Stimulated activated CD8-positive, alpha-beta memory T cell treated with anti-CD3 and anti-CD28 coated beads, Interleukin-12 subunit alpha, Interleukin-12 subunit beta, amount 100 ng/mL, for 4 hours (primary cell): ENCODE results near the gene LYST.
"Not testable (repeated sequence)": the region's sequence is repeated elsewhere in the genome, so short reads cannot be mapped to it uniquely, and the experiment has no call there.

Experiments used
- DNase-seq: peaks from one replicate; pipeline ENCODE4 v3.0.0-alpha.2; 2020; ENCODE audit warnings: low read depth

Gene LYST

GRCh38 chr1:235657747-235658526 lies 208.8 kb downstream of the LYST start:
- no peak for DNase-seq

- DNase-seq, result no peak
Observed at GRCh38 chr1:235657269-235657668, 209.4 kb downstream of the LYST start.

- DNase-seq, result no peak
Observed at GRCh38 chr1:235652364-235652763, 214.3 kb downstream of the LYST start.

- no peak for DNase-seq
Observed at GRCh38 chr1:235651170-235651806, 215.4 kb downstream of the LYST start.

GRCh38 chr1:235650341-235651169 lies 216.2 kb downstream of the LYST start:
- DNase-seq, result no peak

GRCh38 chr1:235649368-235650163 lies 217.1 kb downstream of the LYST start, which contains the start of gene GNG4:
Gene GNG4, minus strand, starts transcription at chr1:235649784. Its CDS starts 65,946 bp downstream, at chr1:235583838.
- DNase-seq, result no peak

GRCh38 chr1:235648954-235649367 lies 217.7 kb downstream of the LYST start:
- DNase-seq, result no peak

- DNase-seq, result no peak
Observed at GRCh38 chr1:235648407-235648907, 218.2 kb downstream of the LYST start.

- not testable (repeated sequence) for DNase-seq
Observed at GRCh38 chr1:235647537-235647936, 219.2 kb downstream of the LYST start.

- DNase-seq, result no peak
Observed at GRCh38 chr1:235646463-235646862, 220.2 kb downstream of the LYST start.

- DNase-seq, result no peak
Observed at GRCh38 chr1:235644693-235645305, 221.9 kb downstream of the LYST start.

GRCh38 chr1:235643837-235644692 lies 222.6 kb downstream of the LYST start:
- no peak for DNase-seq

- DNase-seq, result no peak
Observed at GRCh38 chr1:235642943-235643371, 223.7 kb downstream of the LYST start.

GRCh38 chr1:235642011-235642942 lies 224.4 kb downstream of the LYST start:
- DNase-seq, result peak; percentile 52

- DNase-seq, result no peak
Observed at GRCh38 chr1:235640580-235640979, 226.1 kb downstream of the LYST start.

- DNase-seq, result no peak
Observed at GRCh38 chr1:235639226-235640205, 227.2 kb downstream of the LYST start.

- DNase-seq, result not testable (repeated sequence)
Observed at GRCh38 chr1:235638612-235639011, 228.1 kb downstream of the LYST start.
